ENCODE data around the gene SPOCK1. TPM values are rescaled to one million over a fixed set of nuclear protein-coding genes. Genes with fewer than 3 reads are reported as not detected.

The SPOCK1 gene
- total RNA-seq, 1 experiment from 2014 or later, result 29.1 TPM

- peak; percentile 81 for DNase-seq (ENCODE audit: low read depth)
These were observed 299.2 kb downstream of the SPOCK1 start for GRCh38 chr5:137199966-137200365.

DNA sequence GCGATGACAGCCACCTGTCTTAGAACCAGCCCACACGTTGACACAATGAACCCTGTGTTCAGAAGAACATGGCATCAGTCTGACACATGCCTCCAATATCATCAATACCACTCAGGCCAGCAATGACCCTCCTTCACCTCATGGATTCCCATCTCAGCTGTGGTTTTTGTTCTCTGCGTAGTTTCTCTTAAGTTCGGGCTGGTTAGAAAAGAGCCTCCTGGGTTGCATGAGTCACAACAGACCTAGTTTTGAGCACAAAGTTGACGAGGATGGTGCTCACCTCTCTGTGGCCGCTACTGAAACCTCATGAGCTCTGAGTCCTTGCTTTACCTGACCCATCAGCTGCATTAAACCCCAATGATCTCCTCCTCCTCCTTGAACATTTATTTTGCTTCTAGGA, 299.9 kb downstream of the SPOCK1 start:
- DNase-seq (ENCODE audit: low read depth), result peak; percentile 45

DNA sequence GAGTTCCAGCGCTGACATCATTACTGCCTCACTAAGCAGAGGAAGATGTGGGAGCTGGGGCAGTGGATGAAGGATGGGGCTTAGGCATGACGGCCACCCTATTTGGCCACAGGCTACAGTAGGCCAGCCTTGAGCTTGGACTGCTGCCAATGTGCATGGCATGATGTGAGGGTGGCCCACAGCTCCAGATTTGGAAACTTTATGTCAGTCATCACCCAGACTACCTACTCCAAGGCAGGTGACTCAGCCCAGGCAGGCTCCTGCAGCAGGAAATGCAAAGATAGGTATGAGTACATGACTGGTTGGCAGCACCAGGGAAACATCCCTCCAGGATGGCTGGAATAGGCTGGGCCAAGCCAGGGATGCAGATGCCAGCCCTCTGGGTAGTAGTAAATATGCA, 303.6 kb downstream of the SPOCK1 start:
- DNase-seq (ENCODE audit: low read depth), result peak; percentile 89

- no peak for DNase-seq (ENCODE audit: low read depth)
These were observed 304.8 kb downstream of the SPOCK1 start for GRCh38 chr5:137194300-137194699.

GRCh38 chr5:137192293-137192743, 306.8 kb downstream of the SPOCK1 start:
- DNase-seq (ENCODE audit: low read depth), result peak; percentile 92

DNA sequence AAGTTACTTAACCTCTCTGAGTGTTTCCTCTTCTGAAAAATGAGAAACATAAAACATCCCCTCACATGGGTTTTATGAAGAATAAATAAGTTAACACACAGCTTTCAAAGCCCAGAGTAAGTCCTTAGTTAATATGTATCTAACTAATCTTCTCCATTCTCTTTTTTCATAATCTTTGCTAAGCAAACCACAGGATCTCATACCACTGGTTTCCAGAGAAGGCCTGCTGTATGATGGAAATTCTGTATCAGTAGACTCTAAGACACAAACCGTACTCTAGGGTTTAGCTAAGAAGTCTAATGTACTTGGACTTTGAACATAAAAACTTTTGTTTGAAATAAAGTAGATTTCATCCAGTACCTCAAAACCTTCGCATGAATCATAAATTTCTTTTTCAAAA, 307.9 kb downstream of the SPOCK1 start:
- peak; percentile 18 for DNase-seq (ENCODE audit: low read depth)

GRCh38 chr5:137190441-137190840, 308.7 kb downstream of the SPOCK1 start:
- peak; percentile 78 for DNase-seq (ENCODE audit: low read depth)

GRCh38 chr5:137190031-137190430, 309.1 kb downstream of the SPOCK1 start:
- peak; percentile 20 for DNase-seq (ENCODE audit: low read depth)

DNA sequence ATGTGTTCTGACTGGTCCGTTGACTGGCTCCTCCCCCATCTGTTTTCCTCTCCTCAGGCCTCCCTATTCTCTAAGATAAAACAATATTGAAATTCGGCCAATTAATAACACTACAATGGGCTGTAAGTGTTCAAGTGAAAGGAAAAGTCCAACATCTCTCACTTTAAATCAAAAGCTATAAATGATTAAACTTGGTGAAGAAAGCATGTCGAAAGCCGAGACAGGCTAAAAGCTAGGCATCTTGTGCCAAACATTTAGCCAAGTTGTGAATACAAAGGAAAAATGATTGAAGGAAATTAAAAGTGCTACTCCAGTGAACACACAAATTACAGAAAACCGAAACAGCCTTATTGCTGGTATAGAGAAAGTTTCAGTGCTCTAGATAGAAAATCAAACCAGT, 310.6 kb downstream of the SPOCK1 start:
- no peak for DNase-seq (ENCODE audit: low read depth)

DNA sequence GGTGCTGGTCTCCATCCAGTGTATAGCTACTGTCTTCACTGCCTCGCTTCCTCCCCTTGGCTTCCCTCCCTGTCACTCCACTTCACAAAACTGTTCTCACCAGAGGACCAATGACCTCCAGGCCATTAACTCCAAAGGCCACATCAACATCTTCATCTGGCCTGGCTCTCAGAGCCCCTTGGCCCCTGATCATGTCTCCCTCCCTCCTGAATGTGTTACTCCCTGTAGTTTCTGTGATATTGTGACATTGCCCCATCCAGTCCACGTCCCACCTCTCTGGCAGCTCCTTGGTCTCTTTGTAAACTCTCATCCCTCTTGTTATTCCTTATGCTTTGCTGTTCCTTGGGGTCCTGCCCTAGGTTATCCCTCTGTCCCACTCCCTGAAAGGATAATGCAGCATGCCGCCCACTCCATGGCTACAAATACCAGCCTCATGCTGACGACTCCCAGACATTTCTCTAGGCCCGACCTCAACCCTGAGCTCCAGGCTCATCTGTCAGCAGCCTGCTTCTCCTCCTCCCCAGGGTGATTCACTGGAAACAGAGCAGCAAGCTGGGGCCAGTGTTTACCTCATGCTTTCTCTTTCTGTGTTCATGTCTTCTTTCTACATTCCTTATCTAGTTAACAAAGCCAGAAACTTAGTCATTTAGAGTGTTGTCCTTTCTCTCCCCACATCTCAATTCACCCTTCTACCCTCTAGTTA, 312.2 kb downstream of the SPOCK1 start:
- DNase-seq (ENCODE audit: low read depth), result peak; percentile 84

DNA sequence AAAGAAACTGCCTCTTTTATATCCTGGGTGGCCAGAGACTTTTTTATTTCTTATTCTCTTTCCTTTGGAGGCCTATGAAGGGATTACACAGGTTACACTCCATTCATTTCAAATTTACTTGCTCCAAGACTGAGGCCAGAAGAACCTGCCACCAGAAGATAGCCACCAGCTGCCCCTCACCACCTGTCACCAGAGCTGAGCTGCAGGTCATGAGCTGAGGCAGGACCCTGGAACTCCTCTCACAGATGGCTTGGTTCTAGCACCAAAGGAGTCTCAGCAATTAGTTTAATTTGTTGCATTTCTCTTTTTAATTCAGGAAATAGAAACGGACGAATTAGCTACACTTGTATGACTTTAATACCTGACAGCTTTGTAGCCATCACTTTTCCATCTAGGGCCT, 313.9 kb downstream of the SPOCK1 start:
- no peak for DNase-seq (ENCODE audit: low read depth)

DNA sequence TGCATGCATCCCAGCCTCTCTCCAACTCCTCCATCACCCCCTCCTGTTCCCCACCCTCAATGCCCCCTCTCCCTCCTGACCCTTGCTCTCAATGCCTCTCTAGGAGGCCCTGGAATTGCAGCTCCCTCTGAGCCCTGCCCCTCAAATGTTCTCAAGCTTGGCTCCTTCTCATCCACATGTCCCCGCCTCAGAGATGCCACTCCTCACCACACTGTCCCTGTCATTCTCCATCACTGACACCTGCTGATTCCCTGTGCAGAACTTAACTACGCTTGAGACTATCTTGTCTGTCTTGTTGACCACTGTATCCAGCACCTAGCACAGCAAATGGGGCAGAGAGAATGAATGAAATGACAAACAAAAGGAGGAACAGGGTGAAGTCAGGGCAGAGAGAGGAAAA, 314.4 kb downstream of the SPOCK1 start:
- no peak for DNase-seq (ENCODE audit: low read depth)

DNA sequence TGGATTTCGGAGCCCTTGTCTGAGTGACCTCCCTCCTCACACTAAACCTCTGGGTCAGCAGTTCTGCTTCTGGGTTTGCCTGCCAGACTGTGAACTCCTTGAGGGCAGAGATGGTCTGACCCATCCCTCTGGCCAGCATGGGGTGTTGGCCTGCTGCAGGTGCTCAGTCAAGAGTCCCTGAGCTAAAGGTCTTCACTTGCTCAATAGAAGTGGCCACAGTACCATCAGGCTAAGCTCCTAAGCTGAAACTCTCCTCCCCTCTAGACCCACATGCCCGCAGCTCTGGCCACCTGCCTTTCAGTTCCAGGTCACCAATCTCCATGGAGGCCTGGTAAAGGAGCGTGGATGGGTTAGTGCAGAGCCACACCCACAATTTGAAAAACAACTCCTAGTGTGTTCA, 316.6 kb downstream of the SPOCK1 start:
- DNase-seq (ENCODE audit: low read depth), result no peak

- no peak for DNase-seq (ENCODE audit: low read depth)
These were observed 317.5 kb downstream of the SPOCK1 start for GRCh38 chr5:137181667-137182066.

DNA sequence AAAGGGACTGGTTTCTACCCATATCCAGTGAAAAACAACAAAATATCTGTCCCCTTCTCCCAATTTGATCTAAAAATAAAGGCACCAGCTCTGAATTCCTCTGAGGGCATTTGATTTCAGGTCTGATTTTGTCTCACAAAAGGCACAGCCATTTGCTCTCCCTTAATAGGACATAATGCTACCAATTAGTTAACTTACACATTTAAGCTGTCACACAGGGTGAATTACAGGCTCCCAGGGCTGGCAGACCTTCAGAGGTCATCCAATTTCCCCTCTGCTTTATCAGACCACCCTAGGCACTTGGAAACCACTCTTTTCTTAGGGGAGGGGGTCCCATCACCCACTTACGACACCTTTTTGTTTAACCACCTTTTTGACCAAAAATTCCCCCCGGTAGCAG, 319.9 kb downstream of the SPOCK1 start:
- no peak for DNase-seq (ENCODE audit: low read depth)

DNA sequence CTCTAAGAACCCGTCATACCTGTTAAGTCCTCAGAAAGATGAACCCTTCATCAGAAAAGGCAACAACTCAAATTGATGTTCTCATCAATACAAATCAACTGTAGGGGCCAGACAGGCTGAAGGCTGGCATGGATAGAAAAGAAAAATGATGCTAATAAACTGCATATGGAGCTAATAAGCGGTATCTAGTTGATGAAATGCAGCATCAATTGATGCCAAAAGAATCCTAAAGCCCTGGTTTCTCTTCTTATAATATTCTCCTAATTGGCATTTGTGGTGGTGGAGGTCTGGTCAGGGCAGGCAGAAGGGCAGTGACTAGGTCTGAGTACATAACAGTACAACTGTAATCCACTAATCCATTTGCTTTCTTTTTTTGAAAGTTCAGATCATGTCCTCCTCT, 322.5 kb downstream of the SPOCK1 start:
- no peak for DNase-seq (ENCODE audit: low read depth)

- no peak for DNase-seq (ENCODE audit: low read depth)
These were observed 323.0 kb downstream of the SPOCK1 start for GRCh38 chr5:137176126-137176525.

DNA sequence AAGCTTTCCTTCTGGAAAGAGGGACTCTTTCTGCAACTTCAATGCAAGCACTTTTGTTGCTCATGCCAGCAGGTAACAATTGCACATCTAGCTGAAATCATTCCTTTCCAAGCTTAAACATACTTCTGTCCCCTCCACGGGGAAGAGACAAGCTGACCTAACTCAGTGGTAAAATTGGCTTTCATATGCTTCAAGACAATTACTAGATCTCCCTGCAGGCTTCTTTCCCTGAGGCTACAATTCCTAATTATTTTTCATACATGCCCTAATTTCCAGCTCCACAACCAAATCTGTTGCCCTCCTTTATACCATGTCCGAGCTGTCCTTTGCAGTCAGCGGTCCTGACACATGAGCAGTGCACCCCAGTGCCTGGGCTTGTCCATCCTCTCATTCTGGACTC, 324.9 kb downstream of the SPOCK1 start:
- no peak for DNase-seq (ENCODE audit: low read depth)

DNA sequence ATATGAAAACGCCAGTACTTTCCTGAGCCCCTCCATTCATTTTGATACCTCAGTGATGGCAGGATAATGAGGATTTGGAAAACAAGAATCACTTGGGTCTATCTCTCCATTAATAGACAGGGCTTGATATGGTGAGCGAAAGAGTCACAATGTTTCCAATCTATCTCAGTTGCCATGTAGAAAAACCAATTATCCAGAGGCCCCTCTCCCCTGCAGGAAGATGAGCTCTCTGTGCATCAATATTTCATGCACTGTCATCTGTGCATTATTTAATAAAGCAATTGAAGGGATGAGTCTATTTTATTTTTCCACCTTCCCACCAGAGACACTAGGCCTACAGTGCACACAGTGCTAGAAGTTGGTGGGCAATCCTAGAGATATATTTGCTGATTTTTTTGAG, 326.9 kb downstream of the SPOCK1 start:
- DNase-seq (ENCODE audit: low read depth), result no peak

DNA sequence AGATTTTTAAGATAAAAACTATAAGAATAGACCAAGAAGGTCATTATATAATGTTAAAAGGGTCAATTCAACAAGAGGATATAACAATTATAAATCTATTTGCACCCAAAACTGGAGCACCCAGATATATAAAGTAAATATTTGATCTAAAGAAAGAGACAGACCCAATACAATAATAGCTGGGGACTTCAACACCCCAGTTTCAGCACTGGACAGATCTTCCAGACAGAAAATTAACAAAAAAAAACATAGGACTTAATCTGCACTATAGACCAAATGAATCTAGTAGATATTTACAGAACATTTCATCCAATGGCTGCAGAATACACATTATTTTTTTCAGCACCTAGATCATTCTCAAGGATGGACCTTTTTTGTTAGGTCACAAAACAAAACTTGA, 331.9 kb downstream of the SPOCK1 start:
- DNase-seq (ENCODE audit: low read depth), result no peak

GRCh38 chr5:137164961-137165360, 334.2 kb downstream of the SPOCK1 start:
- peak; percentile 68 for DNase-seq (ENCODE audit: low read depth)

- DNase-seq (ENCODE audit: low read depth), result peak; percentile 15
These were observed 334.6 kb downstream of the SPOCK1 start for GRCh38 chr5:137164536-137164935.

GRCh38 chr5:137158691-137159090, 340.4 kb downstream of the SPOCK1 start:
- no peak for DNase-seq (ENCODE audit: low read depth)

DNA sequence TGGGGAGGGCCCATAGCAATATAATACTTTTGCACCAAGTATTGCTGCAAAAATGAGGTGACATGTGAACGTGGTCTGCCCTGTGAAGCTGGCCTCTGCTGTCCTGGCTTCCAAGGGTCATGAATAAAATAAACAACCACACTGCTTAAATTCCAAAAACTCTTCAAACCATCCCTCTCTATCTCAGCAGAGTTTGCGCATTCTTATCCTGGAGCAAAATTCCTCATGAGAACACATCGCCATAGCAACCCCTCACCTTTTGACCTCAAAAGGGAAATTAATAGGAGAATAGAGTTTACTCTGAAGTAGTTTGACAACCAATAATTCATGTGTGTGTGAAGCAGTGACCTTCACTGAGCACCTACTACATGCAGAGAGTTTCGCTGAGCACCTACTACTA, 342.9 kb downstream of the SPOCK1 start:
- DNase-seq (ENCODE audit: low read depth), result peak; percentile 82
